K562 (cell line): ENCODE measurements around the gene PIK3CD. TPM values are rescaled to one million over a fixed set of nuclear protein-coding genes. Genes with fewer than 3 reads are reported as not detected.

Experiments
- ADNP ChIP-seq: fragments of 200-800 bp; sonication (Bioruptor generic); IDR thresholded peaks from 2 replicates; pipeline ENCODE4 v1.6.1; 2016; ENCODE audit warnings: missing genetic modification characterization, missing compliant biosample characterization
- BHLHE40 ChIP-seq: IDR thresholded peaks from 2 replicates; pipeline ENCODE4 v1.6.1; 2011; ENCODE audit warnings: low read length, improper control_type of control experiment
- E2F3 ChIP-seq: fragments of 250-450 bp; sonication (Bioruptor Pico); IDR thresholded peaks from 2 replicates; pipeline ENCODE4 v1.4.0; 2020; ENCODE audit warnings: mild to moderate bottlenecking
- ELF2 ChIP-seq: fragments of 250-450 bp; sonication (Bioruptor Pico); IDR thresholded peaks from 2 replicates; pipeline ENCODE4 v1.5.0; 2021; ENCODE audit warnings: mild to moderate bottlenecking
- FOXA1 ChIP-seq: fragments of 450-650 bp; IDR thresholded peaks from 2 replicates; pipeline ENCODE4 v1.6.1; 2016; ENCODE audit warnings: mild to moderate bottlenecking, borderline replicate concordance
- RBM25 ChIP-seq: fragments of 200-400 bp; formaldehyde crosslinking; IDR thresholded peaks from 2 replicates; pipeline ENCODE4 v1.6.1; 2018; ENCODE audit warnings: low read length, low read depth, moderate library complexity; ENCODE audit not compliant: severe bottlenecking
- RCOR1 ChIP-seq, 2 experiments: IDR thresholded peaks; 2 replicates each; pipeline ENCODE4 v1.6.1; 2012; ENCODE audit warnings: low read depth in 2 of 2, low read length in 2 of 2, borderline replicate concordance in 1 of 2, improper control_type of control experiment in 1 of 2
- polyA plus RNA-seq, 8 experiments: library from polyadenylated mRNA; depleted of rRNA in 4 of 8; stranded (reverse) in 5 of 8; unstranded in 3 of 8; fragments of >200 nt; fragmentation: Nextera tagmentation in 2 of 8; fragmentation: Illumina TruSeq in 1 of 8; extraction: Ambion mirVana in 2 of 8; extraction: Trizol in 1 of 8; gene quantifications; 2 replicates each; pipeline versions ENCODE4 v1.2.1 to v1.2.3, GENCODE V29; 2011 to 2014; ENCODE audit warnings: inconsistent platforms in 1 of 8, missing spikeins in 1 of 8
- total RNA-seq, 7 experiments: library from RNA; depleted of rRNA in 6 of 7; stranded (reverse); fragments of >200 nt in 6 of 7; fragmentation: Illumina TruSeq in 2 of 7; extraction: Trizol in 2 of 7; gene quantifications; 2 replicates each; pipeline versions ENCODE4 v1.2.1 to v1.2.3, GENCODE V29; 2011 to 2021; ENCODE audit warnings: low replicate concordance in 1 of 7
- TF ChIP-seq, protein P1 (sequence below): fragments of 450-650 bp; formaldehyde crosslinking; conservative IDR thresholded peaks from 2 replicates; pipeline ENCODE4 v1.4.0; 2022; ENCODE audit warnings: mild to moderate bottlenecking, missing genetic modification characterization
- TF ChIP-seq, protein P2 (sequence below), 2 experiments: fragments of 450-650 bp in 1 of 2; sonication (generic) in 1 of 2; formaldehyde crosslinking in 1 of 2; IDR thresholded peaks; 2 replicates each; pipeline versions ENCODE4 v1.7.1 to v1.9.0; 2016 to 2022; ENCODE audit warnings: inconsistent platforms in 1 of 2, mild to moderate bottlenecking in 1 of 2, missing genetic modification reagents in 1 of 2
- TF ChIP-seq, protein P3 (sequence below): fragments of 250-450 bp; sonication (Bioruptor Pico); IDR thresholded peaks from 2 replicates; pipeline ENCODE4 v1.4.0; 2020; ENCODE audit warnings: mild to moderate bottlenecking, moderate library complexity, borderline replicate concordance

The PIK3CD gene
- total and polyA plus RNA-seq, 9 of the 15 experiments (the other 6 are each of a cell fraction or from before 2014, with no cell fraction given): 1.8 to 20.8 (median 7.2) TPM

DNA sequence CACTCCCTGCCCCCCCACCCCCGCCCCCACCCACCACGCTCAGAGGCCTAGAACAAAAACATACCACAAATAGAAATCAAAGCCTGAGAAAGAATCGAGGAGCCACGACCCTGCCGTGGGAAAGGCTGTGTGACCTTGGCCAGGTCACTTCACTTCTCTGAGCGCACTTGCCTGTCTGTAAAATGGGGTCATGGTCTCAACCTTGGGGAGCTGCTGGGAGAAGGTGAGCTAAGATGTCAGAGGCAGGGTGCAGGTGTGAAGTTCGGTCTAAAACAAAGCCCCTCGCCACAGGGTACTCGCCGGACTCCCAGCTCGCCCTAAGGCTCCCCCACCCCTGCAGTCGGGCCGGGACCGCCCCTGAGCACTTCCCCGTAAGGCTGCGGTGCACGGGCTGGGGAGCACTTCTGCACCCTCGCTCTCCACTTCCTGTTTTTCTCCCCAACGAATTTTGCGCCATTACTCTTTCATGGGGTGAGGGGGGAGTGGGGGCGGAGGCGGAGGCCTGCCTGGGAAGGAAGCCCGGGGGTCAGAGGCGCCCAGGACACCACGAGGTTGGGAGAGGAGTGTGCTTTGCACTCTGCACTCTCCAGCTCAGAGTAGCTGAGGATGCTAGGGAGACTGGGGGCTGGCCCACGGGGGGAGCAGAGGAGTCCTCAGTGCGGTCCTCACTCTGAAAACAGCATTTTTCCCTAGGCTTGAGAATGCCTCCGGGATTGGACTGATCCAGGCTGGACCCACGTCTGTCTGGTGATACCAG is 21.9 kb upstream of the PIK3CD start (continued):
- TF ChIP-seq, protein P1, sequence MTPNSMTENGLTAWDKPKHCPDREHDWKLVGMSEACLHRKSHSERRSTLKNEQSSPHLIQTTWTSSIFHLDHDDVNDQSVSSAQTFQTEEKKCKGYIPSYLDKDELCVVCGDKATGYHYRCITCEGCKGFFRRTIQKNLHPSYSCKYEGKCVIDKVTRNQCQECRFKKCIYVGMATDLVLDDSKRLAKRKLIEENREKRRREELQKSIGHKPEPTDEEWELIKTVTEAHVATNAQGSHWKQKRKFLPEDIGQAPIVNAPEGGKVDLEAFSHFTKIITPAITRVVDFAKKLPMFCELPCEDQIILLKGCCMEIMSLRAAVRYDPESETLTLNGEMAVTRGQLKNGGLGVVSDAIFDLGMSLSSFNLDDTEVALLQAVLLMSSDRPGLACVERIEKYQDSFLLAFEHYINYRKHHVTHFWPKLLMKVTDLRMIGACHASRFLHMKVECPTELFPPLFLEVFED (CRISPR knock-in tag): no peak
- TF ChIP-seq, protein P2, sequence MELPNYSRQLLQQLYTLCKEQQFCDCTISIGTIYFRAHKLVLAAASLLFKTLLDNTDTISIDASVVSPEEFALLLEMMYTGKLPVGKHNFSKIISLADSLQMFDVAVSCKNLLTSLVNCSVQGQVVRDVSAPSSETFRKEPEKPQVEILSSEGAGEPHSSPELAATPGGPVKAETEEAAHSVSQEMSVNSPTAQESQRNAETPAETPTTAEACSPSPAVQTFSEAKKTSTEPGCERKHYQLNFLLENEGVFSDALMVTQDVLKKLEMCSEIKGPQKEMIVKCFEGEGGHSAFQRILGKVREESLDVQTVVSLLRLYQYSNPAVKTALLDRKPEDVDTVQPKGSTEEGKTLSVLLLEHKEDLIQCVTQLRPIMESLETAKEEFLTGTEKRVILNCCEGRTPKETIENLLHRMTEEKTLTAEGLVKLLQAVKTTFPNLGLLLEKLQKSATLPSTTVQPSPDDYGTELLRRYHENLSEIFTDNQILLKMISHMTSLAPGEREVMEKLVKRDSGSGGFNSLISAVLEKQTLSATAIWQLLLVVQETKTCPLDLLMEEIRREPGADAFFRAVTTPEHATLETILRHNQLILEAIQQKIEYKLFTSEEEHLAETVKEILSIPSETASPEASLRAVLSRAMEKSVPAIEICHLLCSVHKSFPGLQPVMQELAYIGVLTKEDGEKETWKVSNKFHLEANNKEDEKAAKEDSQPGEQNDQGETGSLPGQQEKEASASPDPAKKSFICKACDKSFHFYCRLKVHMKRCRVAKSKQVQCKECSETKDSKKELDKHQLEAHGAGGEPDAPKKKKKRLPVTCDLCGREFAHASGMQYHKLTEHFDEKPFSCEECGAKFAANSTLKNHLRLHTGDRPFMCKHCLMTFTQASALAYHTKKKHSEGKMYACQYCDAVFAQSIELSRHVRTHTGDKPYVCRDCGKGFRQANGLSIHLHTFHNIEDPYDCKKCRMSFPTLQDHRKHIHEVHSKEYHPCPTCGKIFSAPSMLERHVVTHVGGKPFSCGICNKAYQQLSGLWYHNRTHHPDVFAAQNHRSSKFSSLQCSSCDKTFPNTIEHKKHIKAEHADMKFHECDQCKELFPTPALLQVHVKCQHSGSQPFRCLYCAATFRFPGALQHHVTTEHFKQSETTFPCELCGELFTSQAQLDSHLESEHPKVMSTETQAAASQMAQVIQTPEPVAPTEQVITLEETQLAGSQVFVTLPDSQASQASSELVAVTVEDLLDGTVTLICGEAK (IDR thresholded peaks at IDR 0.05): 0 out of 2 replicates have a peak, but pooled peaks have one; percentile 27
- TF ChIP-seq, protein P2 (CRISPR knock-in tag; IDR thresholded peaks at IDR 0.05): no peak
- TF ChIP-seq ADNP (tag): peak; percentile 95
- 0 out of 2 replicates have a peak, but pooled peaks have one; percentile 19 for TF ChIP-seq E2F3
- TF ChIP-seq FOXA1: no peak
- TF ChIP-seq BHLHE40: peak; percentile 72
- TF ChIP-seq RBM25: peak; percentile 98
- 0 out of 2 replicates have a peak, but pooled peaks have one; percentile 43 for TF ChIP-seq ELF2 (CRISPR knock-in tag)
- TF ChIP-seq, protein P3, sequence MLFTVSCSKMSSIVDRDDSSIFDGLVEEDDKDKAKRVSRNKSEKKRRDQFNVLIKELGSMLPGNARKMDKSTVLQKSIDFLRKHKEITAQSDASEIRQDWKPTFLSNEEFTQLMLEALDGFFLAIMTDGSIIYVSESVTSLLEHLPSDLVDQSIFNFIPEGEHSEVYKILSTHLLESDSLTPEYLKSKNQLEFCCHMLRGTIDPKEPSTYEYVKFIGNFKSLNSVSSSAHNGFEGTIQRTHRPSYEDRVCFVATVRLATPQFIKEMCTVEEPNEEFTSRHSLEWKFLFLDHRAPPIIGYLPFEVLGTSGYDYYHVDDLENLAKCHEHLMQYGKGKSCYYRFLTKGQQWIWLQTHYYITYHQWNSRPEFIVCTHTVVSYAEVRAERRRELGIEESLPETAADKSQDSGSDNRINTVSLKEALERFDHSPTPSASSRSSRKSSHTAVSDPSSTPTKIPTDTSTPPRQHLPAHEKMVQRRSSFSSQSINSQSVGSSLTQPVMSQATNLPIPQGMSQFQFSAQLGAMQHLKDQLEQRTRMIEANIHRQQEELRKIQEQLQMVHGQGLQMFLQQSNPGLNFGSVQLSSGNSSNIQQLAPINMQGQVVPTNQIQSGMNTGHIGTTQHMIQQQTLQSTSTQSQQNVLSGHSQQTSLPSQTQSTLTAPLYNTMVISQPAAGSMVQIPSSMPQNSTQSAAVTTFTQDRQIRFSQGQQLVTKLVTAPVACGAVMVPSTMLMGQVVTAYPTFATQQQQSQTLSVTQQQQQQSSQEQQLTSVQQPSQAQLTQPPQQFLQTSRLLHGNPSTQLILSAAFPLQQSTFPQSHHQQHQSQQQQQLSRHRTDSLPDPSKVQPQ (CRISPR knock-in tag): no peak
- TF ChIP-seq RCOR1 (IDR thresholded peaks at IDR 0.05; ENCODE audit: borderline replicate concordance in 1 of 2, low read depth in 2 of 2, low read length in 2 of 2): peak; percentile 62 to 91
